HG02970 (cell line): ENCODE data around the gene TMEM233.

Experiments used
- ATAC-seq: cut with Tn5 transposase; IDR thresholded peaks from one replicate; pipeline ENCODE4 v1.9.1; 2021; ENCODE audit warnings: mild to moderate bottlenecking, moderate library complexity, moderate number of reproducible peaks; ENCODE audit not compliant: unreplicated experiment, low FRiP score

TMEM233 gene

GRCh38 chr12:119593578-119594398 is at the start of gene TMEM233:
TSS of gene TMEM233 (plus strand) at chr12:119593774. CDS start at chr12:119593849, 75 bp downstream.
- ATAC-seq, result no peak

GRCh38 chr12:119544765-119545625 is 48.6 kb upstream of the TMEM233 start:
- peak; percentile 56 for ATAC-seq

- no peak for ATAC-seq
Observed at GRCh38 chr12:119546340-119546739, 47.2 kb upstream of the TMEM233 start.

- ATAC-seq, result no peak
Observed at GRCh38 chr12:119547001-119547400, 46.6 kb upstream of the TMEM233 start.

GRCh38 chr12:119556854-119557253 is 36.7 kb upstream of the TMEM233 start:
- ATAC-seq, result no peak

- ATAC-seq, result no peak
Observed at GRCh38 chr12:119565404-119565803, 28.2 kb upstream of the TMEM233 start.

- no peak for ATAC-seq
Observed at GRCh38 chr12:119570771-119571170, 22.8 kb upstream of the TMEM233 start.

GRCh38 chr12:119573086-119573485 is 20.5 kb upstream of the TMEM233 start:
- ATAC-seq, result no peak

- ATAC-seq, result no peak
Observed at GRCh38 chr12:119574255-119574654, 19.3 kb upstream of the TMEM233 start.

- ATAC-seq, result no peak
Observed at GRCh38 chr12:119576118-119576810, 17.3 kb upstream of the TMEM233 start.

- no peak for ATAC-seq
Observed at GRCh38 chr12:119576915-119577314, 16.7 kb upstream of the TMEM233 start.

- ATAC-seq, result no peak
Observed at GRCh38 chr12:119578112-119578511, 15.5 kb upstream of the TMEM233 start.

GRCh38 chr12:119589097-119589496 is 4.5 kb upstream of the TMEM233 start:
- ATAC-seq, result no peak

GRCh38 chr12:119589634-119590033 is 3.9 kb upstream of the TMEM233 start:
- no peak for ATAC-seq

GRCh38 chr12:119592232-119592631 is 1.3 kb upstream of the TMEM233 start:
- no peak for ATAC-seq

GRCh38 chr12:119594399-119594730 is 791 bp downstream of the TMEM233 start:
- ATAC-seq, result no peak

- ATAC-seq, result no peak
Observed at GRCh38 chr12:119594772-119595445, 1.3 kb downstream of the TMEM233 start.

GRCh38 chr12:119598159-119598558 is 4.6 kb downstream of the TMEM233 start:
- no peak for ATAC-seq

- no peak for ATAC-seq
Observed at GRCh38 chr12:119601877-119602733, 8.5 kb downstream of the TMEM233 start.

GRCh38 chr12:119602734-119603094 is 9.1 kb downstream of the TMEM233 start:
- no peak for ATAC-seq
